HG03097 (cell line): Measurements from ENCODE around the gene HSPA12B.
"Not testable (repeated sequence)": the region's sequence is repeated elsewhere in the genome, so short reads cannot be mapped to it uniquely, and the experiment has no call there.

ENCODE experiments used
- ATAC-seq: cut with Tn5 transposase; IDR thresholded peaks from one replicate; pipeline ENCODE4 v1.9.1; 2021; ENCODE audit not compliant: unreplicated experiment, low FRiP score

HSPA12B gene

DNA sequence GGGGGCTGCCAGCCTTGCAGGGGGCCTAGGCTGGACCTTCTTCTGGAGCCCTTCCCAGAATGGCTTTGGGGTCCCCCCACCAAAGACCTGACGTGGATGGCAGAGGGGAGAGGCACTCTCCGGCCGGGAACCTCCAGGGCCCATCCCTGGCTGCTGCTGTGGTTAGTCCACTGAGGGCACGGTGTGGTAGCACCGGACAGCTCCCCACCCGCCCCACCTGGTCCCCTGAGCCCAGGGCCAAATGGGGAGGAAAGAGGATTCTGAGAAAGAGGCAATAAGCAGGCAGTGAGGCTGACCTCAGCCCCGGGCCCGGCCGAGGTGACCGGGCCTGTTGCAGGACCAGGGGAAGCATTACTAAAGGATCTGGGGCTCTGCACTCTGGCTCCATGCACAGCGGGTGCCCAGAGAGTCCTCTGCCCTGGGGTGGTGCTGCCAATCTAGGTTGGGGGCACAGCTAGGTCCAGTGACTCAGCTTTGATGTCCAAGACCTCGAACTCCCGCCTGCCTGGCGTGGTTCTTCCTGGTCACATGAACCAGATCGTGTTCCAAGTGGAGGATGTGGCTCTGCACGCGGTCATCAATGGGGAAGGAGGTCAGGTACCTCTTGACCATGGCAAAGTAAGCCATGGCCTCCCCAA is 51.9 kb downstream of the HSPA12B start:
- no peak for ATAC-seq

DNA sequence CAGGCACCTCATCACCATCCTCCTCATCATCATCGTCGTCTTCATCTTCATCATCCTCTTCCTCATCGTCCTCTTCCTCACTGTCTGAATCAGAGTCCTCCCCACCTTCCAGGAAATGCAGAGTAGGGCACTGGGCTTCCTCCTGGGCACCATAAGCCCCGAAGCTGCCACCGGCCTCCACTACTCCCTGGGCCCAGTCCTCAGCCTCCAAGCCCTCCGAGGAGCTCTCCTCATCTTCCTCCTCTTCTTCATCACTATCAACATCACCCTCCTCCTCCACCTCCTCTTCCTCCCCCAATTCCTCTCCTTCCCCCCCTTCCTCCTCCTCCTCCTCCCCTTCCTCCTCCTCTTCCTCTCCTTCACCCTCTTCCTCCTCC is 52.4 kb downstream of the HSPA12B start:
- no peak for ATAC-seq

DNA sequence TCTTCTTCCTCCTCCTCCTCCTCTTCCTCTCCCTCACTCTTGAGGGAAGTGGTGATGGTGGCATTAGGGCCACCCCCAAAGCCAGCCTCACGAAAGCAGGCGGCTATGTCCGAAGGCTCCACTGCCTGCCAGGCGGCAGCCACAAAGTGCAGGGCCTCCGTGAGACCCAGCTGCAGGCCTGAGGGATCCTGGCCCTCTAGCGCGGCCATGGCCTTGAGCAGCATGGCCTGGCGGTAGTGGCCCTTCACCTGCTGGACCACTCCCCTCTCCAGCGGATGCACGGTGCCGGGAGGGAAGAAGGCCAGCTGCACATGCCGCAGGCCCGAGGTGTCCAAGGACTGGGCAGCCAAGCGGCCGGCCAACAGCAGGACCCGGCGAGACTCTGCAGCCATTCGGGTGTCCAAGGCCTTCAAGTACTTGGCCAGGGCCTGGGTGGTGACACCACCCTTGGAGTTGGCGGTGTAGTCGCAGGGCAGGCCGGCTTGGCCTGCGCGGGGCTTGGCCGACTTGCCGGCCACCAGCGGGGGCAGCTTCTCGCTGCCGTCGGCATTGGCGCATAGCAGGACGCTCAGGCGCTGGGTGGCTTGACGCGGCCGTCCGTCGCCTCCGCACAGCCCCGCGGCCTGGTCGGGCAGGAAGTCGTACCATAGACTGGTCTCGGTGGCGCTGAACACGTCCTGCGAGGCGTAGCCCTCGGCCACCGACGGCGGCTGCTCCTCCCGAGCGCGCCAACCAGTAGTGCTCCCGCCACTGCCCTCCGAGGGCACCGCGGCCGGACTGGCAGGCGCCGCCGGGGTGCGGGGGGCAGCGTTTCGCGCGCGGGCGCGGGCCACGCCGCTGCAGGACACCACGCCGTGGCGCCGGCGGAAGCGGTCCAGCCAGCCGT is 53.0 kb downstream of the HSPA12B start:
- ATAC-seq: no peak

DNA sequence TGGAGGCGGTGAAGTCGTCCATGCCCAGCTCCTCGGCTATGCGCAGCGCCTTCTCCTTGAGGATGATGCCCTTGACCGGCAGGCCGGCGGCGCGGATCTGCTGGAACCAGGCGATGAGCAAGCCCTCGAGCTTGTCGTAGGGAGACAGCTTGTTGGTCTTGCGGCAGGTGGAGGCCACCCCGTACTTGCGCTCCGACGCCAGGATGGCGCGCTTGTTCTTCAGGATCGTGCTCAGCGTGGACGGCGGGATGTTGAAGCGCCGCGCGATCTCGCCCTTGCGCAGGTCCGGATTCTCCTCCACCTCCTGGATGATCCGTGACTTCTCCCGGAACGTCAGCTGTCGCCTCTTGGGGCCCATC is 53.6 kb downstream of the HSPA12B start:
- ATAC-seq: peak; percentile 17

DNA sequence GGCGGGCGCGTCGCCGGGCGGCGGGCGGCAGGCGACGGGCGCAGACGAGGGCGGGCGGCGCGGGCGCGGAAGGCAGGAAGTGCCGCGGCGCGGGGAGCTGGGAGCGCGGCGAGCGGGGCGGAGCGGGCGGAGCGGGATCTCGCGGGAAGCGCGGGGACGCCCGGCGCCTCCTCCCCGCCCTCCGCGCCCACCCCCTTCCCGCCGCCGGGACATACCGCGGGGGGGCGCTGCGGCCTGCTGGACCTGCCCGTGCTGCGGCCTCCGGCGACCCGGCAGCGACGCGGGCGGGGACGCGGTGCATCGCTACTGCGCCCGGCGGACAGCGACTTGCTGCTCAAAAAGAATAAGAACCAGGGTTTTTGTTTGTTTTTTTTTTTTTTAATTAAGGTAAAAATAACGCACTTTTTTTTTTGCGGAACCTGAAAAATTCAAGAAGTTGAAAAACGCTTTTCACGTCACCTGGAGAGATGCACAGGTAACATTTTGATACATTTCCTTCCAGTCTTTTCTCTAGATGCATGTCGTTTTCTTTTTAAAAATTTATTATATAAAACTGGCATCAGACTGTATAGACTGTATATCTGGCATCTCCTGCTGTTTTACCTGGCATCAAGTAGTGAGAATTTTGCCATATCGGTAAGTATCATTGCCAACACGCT is 54.3 kb downstream of the HSPA12B start, which contains the start of gene CENPB:
CENPB (minus strand) TSS at position 76 of the 659 bp plus-strand sequence. CDS start 257 bp downstream, outside the sequence.
- peak; percentile 67 for ATAC-seq

DNA sequence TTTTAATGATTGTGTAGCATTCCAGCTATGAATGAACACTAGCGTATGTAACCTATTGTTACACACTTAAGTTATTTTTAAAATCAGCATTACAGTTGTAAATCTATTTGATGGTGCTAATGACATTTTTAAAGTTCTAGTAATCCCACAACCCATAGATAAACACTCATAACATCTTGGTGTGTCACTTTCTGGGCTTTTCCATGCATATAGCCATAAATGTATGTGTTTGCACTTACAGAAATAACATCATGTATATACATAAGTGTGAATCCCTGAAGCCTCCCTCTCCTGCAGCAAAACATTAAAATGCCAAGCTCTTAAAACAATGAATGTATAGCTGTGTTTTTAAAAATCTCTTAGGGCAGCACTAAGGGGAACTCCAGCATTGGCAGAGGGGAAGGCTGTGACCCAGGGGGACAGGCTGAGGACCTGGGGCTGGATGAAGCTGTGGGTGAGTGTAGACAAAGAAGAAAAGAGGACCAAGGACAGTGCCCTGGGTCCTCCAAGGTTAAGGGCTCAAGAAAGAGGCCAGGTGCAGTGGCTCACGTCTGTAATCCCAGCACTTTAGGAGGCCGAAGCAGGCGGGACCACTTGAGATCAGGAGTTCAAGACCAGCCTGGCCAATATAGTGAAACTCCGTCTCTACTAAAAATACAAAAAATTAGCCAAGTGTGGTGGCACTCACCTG is 55.0 kb downstream of the HSPA12B start:
- ATAC-seq: no peak

DNA sequence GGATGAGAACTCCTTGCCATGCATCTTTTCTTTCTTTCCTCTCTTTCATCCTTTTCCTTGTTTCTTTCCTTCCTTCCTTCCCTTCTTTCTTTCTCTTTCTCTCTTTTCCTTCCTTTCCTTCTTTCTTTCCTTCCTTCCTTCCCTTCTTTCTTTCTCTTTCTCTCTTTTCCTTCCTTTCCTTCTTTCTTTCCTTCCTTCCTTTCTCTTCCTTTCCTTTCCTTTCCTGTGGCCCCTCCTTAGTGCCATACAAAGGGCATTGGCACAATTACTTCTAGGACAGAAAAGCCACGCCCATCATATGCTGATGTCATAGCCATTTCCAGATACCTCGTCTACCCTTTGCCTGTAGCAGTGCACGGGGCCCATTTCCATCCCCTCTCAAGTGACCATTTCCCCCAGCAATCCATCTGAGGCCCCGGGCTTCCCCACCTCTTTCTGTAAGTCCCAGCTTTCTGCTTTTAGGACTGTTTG is 56.2 kb downstream of the HSPA12B start:
- no peak for ATAC-seq

DNA sequence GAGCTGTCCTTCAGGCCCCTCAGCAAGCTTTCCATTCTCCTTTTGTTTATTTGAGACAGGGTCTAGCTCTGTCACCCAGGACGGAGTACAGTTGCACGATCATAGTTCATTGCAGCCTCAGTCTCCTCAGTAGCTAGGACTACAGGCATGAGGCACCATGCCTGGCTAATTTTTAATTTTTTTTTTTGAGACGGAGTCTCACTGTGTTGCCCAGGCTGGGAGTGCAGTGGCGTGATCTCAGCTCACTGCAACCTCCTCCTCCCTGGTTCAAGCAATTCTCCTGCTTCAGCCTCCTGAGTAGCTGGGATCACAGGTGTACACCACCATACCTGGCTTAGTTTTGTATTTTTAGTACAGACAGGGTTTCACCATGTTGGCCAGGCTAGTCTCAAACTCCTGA is 56.7 kb downstream of the HSPA12B start:
- ATAC-seq: not testable (repeated sequence)

DNA sequence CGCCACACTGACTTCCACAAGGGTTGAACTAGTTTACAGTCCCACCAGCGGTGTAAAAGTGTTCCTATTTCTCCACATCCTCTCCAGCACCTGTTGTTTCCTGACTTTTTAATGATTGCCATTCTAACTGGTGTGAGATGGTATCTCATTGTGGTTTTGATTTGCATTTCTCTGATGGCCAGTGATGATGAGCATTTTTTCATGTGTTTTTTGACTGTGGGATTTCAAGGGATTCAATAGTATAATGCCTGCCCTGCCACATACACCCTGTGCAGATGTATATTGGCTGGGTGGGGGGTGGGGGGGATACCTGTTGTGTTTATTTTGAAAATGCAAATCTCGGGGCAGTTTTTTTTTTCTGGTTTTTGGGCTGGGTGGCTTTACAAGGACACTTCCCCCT is 61.7 kb downstream of the HSPA12B start:
- not testable (repeated sequence) for ATAC-seq

DNA sequence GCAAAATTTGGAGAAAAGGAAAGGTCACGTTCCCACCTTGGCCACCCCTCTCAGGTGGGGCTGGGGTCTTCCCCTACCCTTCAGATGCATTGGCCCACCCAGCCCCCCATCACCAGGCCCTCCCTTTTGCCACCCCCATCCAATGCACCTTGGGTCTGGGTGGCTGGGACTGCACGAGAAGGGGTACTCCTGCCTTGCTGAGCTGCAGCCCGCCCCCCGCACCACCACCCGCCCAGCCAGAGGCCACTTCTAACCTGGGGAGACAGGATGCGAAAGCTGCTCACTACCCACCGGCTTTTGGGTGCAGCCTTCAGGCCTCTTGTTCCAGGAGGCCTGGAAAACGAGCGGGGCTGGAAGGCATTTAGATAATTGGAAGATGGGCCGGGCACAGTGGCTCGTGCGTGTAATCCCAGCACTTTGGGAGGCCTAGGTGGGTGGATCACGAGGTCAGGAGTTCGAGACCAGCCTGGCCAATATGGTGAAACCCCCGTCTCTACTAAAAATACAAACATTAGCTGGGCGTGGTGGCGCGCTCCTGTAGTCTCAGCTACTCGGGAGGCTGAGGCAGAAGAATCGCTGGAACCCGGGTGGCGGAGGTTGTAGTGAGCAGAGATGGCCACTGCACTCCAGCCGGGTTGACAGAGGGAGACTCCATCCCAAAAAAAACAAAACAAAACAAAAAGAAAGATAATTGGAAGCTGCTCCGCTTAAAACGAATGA is 62.4 kb downstream of the HSPA12B start:
- no peak for ATAC-seq

DNA sequence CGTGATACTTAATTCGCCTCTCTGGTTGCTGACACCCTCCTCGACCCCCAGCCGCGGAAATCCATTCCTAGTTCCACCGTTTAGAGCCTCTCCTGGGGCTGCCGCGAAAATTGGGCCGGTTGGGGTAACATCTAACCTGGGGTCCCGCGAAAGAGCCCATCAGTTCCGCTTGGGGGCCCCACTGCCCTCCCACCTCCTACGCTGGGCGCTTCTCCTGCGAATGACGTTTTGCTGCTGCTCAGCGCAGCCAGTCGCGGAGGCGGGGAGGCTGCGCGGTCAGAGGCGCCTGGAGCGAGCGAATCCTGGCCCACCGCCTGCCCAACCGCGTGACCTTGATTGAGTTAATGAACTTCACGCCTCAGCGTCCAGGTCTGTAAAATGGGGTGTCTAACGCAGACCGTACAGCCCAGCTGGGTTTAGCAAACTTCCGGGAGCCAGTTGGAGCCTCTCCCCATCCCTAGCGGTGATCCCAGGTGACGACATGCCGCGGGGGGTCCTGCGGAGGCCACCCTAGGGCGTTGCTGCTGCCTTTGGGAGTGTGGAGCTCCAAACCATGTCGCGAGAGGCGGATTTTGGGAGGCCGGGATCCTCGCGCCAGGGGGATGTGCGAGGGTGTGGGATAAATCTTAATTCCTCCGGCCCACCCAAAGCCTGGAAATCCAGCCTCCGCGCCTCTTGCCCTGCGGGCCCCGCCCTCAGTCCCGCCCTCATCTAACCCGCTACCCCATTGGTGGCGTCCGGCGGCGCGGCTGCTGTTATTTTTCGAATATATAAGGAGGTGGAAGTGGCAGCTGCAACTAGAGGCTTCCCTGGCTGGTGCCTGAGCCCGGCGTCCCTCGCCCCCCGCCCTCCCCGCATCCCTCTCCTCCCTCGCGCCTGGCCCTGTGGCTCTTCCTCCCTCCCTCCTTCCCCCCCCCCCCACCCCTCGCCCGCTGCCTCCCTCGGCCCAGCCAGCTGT is 63.3 kb downstream of the HSPA12B start, which contains the start of gene CDC25B:
CDC25B (plus strand) TSS at position 800 of the 958 bp plus-strand sequence. CDS start 222 bp downstream, outside the sequence.
- peak; percentile 49 for ATAC-seq

DNA sequence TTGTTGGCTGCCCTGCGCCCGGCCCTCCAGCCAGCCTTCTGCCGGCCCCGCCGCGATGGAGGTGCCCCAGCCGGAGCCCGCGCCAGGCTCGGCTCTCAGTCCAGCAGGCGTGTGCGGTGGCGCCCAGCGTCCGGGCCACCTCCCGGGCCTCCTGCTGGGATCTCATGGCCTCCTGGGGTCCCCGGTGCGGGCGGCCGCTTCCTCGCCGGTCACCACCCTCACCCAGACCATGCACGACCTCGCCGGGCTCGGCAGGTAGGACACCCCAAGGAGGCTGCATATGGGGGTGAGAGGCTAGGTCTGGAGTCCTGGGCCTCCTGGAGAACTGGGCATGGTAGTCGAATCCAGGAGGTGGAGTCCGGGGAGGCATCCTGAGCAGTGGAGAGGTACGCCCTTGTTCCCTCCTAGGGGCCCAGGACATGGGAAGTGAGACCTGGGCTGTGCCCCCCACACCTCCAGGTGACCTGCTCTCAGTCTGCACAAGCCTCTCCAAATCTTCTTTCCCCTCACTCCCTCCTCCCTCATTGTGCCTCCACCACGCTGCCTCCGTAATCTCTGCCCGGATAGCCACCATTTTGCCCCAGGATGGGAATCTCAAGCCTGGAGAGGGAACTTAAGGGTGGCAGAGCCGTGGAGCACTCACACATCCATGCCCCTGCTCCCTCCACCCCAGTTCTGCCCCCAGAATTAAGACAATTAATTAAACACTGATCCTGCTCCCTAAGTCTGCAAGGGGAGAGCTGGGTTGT is 64.2 kb downstream of the HSPA12B start:
- ATAC-seq: peak; percentile 12

DNA sequence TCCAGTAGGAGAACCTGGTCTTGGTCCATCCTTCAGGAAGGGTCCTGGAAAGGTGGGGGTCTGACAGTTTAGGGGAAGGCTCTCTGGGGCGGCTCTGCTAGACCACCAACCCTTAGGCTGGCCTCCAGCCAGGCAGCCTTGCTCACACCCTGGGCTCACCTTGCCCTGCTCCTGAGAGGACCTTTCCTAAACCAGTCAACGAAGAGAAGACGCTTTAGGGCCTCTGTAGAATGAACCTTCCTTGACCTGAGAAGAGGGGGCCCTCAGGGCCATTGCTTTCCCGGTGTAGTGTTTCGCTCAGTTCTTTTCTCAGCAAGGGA is 64.7 kb downstream of the HSPA12B start:
- no peak for ATAC-seq

DNA sequence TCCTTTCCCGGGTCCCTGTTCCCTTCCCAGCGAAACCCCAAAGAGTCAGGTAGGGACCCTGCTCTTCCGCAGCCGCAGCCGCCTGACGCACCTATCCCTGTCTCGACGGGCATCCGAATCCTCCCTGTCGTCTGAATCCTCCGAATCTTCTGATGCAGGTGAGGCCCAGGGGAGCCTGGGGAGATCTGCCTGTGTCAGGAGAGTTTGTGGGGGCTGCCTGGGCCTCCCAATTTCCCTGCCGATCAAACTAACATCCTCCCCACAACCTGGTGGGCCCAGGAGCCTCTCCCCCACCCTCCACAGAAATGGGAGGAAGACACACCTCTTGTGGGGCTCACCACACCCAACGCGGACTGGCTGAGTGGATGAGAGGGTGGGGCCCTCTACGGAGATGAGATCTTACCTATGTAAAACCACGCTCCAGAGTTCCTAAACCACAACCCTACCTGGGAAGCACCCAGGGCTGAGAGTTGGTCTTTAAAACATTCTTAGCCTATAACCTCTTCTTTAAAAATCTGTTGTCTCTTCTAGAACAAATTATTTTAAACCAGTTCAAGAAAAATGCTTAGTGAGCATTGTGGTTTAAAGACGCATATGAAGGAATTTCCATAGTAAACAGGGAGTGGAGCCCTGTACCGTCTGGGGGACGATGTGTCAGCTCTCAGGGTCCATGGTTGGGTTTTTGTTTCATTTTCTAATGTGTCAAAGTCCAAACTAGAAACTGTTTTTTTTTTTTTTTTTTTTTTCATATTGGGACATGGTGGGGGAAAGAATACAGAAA is 65.3 kb downstream of the HSPA12B start:
- ATAC-seq: no peak

DNA sequence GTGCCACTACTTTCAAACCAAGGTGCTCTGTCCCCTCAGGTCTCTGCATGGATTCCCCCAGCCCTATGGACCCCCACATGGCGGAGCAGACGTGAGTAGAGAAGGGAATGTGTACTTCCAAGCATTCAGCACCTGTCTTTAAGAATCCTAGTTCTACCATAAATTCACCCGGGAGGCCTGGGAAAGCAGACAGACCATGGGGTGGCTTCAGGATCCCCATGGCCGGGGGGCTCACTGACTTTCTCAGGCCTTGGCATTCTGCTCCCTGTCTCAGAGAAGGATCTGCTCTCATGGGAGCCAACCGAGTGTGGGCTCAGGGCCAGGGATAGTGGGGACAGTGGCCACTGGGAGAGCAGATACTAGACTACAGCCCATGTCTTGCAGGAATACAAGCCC is 65.9 kb downstream of the HSPA12B start:
- ATAC-seq: no peak

DNA sequence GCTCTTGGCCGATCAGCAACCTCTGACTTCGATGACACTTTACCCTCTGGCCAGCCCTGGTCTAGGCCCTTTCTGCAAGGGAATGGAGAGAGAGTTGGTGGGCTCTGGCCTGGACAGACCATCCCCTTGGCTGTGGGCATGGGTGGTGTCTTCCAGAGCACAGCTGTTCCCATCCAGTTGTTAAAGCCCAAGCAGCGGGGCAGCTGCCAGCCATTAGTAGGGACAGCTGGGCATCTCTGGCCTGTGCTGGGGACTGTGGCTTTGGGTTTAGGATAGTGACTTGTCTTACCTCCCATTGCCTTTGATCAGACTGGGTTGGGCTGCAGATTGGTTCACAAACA is 66.4 kb downstream of the HSPA12B start:
- no peak for ATAC-seq

DNA sequence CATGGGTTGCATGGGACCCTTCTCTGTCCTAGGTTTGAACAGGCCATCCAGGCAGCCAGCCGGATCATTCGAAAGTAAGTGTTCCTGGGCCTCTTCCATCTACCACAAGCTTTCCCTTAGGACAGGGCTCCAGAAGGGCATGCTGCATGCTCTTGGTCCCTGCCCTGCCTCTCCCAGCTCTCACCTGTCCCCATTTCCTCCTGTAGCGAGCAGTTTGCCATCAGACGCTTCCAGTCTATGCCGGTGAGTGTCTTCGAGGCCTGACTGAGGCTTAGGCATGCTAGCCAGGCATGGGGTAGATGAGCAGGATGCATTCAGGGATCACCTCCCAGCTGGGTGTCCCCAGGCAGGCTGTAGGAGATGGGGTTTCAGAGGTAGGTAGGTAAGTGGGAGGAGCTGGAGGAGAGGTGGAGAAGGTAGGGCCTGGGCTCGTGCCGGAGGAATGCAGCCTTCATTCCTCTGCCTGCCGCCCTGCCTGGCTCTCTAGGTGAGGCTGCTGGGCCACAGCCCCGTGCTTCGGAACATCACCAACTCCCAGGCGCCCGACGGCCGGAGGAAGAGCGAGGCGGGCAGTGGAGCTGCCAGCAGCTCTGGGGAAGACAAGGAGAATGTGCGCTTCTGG is 67.9 kb downstream of the HSPA12B start:
- ATAC-seq: no peak
